Stimulated activated CD8-positive, alpha-beta memory T cell treated with anti-CD3 and anti-CD28 coated beads, Interleukin-7, amount 100 ng/mL, for 1 hour (primary cell): ENCODE measurements around the gene LIF.

ENCODE experiments used
- DNase-seq, 2 donors: peaks; one replicate each; pipeline ENCODE4 v3.0.0-alpha.2; 2020; ENCODE audit warnings: low read depth in 2 of 2

The LIF gene

DNA sequence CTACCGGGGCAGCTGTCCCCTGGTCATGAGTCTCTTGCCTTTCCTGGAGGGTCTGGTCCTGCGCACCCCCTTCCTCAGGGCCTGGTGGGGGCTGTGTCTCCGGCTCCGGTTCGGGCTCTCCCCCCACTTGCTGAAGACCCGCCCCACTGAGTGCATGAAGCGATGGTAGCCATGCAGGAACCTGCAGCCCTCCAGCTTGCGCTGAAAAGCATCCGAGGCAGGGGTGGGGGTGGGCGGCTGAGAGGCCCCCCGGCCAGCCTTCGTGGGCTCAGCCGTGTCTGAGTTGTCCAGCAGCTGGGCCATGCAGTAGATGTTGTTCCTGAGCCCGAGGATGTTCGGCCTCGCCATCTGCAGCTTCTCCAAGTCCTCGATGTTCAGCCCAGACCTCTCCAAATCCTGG is 17.3 kb upstream of the LIF start:
- no peak for DNase-seq

DNA sequence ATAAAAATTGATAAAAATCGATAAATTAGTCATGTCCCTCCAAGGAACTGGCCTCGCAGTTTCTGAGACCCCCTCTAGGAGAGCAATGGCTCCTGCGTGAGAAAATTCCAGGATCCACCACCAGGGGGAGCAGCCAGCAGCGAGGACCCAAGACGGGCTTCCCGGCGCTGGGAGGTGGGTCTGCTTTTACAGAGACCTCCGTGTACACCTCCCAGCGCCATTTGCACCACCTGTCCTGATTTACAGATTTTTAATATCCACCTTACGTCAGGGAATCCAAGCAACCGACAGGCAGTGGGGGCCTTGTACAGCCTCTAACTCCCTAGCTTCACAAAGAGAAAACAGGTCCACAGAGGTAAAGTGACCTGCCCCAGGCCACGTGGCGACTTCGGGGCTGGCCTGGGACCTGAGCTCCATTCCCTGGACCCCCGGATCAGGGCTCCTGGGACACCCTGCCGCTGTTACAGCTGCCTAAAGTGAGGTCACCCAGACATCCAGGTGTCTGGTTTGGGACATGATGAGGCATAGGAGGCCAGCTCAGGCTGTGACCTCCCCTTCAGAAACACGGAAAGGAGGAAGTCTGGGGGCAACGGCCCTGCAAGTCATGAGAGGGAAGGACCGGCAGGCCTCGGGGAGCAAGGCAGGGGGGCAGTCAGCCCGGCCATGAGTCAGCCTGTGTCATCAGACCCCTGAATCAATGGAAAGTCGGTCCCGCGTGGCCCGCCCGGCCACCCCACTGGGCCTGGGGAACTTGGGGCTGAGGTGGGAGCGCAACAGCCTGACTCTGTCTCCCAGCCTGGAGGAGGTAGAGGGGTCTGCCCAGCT is 16.6 kb upstream of the LIF start:
- peak; percentile 63 to 81 for DNase-seq

DNA sequence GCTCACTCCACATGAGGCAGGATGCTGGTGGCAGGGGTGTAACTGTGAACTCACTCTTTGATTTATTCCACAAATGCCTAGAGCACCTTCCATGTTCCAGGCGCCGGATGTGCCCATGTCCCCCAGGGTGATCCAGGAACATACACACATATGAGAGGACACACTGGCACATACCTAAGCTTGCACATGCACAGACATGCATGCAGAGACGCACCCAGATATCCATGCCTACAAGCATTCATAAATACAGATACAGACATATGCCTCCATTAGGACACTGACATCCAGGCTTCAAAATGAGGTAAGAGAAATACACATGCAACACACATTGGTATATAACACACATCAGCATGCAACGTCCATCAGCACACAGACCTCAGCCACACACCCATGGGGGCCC is 15.6 kb upstream of the LIF start:
- DNase-seq, result no peak

DNA sequence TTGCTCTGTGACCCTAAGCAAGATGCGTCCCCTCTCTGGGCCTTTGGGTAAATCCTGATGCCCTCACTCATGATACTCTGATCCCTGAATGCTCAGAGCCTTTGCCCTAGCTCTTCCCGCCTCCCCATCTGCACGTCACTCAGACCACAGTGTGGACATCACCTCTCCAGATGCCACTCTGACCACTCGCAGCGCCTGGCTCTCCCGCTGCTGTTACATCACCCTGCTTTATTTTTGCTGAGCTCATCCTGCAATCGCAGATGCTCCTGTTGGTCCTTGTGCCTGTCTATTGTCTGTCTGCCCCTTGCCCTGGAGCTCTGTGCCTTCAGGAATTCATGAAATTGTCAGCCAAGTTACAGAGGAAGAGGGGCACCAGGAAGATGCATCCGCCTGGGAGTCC is 14.6 kb upstream of the LIF start:
- DNase-seq, result no peak

DNA sequence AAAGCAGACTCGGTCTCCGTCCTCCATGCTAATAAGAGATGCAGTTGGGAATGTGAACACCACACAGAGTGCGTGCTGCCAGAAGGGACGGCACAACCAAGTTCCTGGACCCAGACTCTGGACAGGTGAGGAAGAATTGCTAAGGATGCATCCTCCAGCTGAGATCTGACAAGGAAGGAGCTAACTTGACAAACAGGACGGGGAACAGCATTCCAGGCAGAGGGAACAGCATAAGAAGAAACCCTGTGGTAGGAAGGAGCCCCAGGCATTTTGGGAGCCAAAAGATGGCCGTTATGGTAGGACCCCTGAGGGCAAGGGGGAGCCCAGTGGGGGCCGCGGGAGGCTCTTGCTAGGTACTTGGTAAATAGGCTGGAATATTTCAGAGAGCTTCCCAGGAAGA is 14.1 kb upstream of the LIF start:
- no peak for DNase-seq

DNA sequence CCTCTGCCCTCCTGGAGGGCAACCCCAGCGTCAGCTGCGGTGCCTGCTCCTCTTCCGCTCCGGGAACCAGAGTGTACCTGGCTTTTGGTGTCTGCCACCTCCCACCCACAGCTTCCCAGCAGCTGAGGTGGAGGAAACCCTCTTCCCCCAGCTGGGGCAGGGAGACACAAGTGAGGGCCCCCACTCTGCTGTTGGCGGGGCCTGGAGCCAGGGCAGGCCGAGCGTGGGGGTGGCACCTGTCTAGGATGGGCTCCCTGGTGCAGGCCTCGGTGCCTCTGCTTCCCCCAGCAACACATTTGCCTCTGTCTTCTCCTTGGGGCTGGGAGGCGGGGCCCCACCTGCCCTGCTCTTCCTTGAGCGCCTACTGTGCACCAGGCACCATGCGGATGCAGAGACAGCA is 13.7 kb upstream of the LIF start:
- no peak for DNase-seq

DNA sequence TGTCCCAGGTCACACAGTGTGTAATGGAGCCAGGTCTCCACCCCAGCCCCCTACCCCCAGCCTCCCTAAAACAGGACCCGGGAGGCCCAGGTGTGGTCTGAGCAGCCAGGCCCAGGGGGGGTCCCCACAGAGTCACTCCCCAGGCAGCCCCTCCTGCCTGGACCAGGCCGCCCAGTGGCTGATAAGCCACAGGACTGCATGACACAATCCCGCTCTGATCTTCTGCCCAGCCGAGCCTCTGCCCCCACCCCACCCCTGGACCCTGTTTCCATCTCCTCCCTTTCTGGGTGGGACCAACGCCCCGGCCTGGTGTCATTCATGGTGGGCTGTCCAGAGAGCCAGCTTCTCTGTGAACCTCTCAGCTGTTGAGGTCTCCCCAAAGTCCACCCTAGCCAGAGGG is 7.8 kb upstream of the LIF start:
- no peak for DNase-seq

DNA sequence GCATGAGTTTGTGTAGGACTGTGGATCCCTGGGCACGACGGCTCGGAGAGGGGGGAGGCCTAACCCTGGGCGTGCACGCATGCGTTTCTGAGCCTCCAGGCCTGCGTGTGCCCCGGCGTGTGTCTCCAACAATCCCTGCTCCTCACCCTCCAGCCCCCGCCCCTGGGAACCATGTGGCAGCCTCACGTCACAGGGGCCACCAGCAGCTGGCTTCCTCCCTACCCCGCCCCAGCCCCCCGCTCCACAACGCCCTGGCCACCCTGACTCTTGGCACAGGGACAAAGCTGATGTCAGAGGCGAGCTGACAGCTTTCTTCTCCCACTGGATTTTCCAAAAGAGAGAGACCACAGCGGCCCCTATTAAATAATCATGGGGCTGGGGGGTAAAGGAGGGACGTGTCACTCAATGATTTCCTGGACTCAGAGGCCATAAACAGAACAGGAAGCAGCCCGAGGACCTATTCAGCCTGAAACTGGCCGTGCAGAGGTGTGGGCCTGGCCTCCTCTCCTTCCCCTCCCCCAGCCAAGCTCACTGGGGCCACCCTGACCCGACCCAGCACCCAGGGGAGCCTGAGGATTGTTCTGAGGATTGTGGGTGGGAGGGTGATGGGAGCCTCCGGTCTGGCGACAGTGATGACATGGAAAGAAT is 6.8 kb upstream of the LIF start:
- no peak for DNase-seq

DNA sequence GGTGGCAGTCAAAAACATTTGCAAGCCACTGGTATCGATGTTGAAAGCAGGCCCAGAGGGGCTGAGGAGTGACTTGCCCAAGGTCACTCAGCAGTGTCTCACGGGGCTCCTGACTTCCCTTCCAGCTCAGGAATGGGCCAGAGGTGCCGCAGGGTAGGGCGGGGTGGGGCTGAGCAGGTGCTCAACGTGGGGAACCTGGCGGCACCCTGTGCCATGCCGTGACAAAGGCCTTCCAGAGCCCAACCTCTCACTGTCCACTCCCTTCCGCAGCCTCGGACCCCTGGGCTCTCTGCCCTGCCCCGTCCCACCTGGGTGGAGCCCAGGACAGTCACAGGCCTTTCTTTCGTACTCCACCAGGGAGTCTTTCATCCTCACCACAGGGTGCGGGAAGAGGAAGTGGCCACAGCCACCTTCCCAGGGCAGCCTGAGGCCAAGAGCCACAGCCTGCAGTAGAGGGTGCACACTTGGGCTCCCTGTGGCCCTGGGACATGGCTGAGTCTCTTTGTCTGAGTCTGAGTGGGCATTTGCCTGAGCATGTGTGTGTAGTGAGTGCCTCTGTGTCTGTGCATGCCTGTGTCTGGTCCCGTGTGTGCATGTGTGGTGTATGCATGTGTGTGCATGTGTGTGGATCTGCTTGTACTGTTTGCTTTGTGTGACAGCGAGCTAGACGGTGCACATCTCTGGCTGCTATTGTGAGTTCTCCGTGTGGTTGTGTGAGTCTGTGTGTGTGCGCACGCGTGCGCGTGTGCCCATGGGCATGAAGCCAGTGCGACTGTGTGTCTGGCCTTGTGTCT is 6.0 kb upstream of the LIF start:
- DNase-seq, result no peak

DNA sequence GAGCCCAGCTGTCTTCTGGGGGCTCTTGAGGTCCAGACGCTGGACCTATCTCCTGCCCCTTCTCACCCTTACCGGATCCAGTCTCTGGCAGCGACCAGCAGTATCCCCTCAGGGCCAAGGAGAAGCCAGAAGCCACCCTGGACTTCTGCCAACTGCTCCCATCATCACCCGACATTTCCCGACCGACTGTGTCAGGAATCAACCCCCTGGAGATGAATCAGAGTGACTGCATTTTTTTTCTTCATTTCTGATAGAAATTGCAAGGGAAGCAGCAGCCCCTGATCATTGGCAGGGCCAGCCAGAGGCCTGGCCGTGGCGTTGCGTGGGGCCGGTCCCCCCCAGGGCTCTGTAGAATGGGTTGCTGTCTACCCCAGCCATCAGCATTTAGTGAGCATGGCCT is 5.2 kb upstream of the LIF start:
- no peak for DNase-seq

DNA sequence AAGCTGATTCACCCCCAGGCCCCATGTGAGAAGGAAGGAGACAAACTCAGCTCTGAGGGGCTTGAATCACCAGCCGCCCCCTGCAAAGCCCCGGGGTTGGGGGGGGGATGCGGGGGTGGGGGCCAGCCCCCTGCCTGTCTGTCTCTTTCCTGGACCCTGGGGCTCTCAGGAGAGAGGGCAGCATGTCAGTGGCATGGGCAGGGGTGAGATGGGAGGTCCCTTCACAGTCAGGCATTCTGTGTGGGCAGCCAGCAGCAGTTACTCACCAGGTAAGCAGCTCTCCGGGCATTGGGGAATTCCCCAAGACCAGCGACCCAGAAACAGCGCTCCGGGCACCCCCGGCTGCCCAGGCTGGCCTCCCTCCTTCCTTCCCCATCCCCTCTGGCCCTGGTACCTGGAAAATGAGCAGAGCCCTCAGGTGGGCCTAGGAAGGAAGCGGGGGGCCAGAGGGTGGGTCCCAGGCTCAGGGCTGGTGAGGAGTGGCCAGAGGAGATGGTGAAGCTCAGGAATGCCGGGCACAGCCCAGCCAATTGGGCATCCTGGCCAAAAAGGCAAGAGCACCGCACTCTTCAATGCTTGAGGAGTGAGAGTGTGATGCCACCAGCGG is 4.2 kb upstream of the LIF start:
- DNase-seq, result no peak

DNA sequence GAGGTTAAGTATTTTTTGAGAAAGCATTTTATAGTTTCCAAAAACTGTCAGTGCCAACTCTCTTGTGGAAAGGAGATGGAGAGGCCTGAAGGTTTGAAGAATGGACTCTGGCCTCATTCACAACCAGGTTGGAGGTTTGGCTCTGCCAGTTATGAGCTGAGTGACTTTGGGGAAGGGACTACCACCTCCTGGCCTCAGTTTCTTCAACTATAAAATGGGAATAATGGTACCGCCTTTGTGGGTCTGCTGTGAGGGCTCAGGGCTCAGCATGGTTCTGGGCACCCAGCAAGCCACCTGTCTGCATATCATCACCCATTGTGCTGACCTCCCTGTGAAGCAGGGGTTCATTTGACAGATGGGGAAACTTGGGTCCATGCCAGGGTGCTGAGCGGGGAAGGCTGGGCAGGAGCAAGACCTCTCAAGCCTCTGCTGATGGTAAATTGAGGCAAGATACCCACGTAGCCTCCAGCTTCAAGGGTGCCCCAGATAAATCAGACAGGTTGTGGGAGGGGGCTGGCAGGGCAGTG is 3.5 kb upstream of the LIF start:
- no peak for DNase-seq

DNA sequence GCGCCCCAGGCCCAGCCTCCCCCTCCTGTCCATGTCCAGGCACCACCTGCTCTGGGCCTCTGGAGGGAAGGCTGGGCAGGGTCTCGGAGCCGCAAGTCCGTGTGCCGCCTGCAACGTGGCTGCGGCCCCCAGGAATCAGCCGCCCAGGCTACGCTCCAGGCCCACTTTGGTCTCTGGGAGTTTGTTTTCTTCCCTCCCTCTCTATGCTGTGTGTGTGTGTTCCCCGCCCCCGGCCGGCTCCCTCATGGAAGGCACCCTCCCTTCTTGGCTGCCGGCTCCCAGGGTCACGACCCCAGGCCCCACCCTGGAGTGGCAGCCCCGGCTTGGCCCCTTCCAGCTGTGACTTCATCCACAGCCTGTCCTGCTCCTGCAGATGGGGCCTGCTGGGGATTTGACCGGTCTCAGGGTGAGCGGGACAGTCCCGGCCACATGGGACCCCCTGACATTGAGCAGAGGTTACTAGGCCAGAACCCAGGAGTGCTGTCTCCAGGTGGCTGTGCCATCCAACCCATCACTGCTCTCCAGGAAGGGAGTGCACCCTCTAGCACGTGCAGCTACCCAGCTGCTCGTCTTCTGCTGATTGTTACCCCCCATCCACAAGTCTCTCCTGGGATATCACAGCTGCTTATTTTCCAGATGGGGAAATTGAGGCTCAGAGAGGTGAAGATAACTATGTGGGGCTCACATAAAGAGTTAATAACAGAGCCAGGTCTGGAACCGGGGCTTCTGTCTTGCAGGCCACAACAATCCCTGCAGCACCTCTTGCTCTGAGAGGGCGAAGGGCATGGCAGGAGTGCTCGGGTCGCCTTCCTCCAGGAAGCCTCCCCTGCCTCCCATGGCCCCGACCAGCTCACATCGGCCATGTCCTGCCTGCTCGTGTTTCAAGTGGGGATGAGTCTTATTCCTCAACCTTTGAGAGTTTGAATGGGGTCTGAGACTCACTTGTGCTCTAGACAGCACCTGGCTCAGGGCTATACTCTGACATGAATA is 2.8 kb upstream of the LIF start:
- DNase-seq, result no peak

DNA sequence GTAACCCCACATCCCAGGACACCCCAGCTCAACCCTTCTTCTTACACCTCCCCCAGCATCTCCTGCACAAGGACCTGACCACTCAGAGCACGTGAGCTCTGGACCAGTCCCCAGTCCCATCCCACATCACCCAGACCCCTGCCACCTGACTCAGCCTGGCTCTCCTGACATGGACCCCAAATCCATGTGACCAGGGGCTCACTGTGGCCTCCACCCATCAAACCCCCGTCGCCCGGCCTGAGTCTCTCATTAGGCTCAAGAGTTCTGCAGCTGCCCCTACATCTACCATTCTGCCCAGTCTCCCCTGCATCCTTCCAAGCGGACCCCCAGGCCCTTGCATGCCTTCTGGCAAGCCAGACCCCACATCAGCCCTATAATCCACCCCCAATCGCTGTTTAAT is 1.9 kb upstream of the LIF start:
- DNase-seq, result no peak

DNA sequence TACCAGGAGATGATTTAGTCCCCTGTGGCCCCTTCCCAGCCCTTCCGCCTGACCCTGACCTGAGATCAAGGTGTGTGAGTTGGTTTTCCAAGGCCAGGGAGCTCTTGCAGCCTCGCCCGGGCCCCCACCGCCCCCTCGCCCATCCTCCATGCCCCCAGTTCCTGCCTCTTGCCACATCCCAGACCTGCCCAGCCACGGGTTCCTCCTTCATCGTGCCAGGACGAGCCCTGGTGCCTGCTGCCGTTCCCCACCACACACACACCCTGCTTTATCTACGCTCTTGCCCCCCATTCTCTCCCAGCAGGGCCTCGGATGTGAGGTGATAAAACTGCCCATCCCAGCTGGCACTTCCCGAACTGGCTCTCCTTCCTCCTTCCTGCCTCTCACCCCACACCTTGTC is 1.4 kb upstream of the LIF start:
- DNase-seq, result no peak

DNA sequence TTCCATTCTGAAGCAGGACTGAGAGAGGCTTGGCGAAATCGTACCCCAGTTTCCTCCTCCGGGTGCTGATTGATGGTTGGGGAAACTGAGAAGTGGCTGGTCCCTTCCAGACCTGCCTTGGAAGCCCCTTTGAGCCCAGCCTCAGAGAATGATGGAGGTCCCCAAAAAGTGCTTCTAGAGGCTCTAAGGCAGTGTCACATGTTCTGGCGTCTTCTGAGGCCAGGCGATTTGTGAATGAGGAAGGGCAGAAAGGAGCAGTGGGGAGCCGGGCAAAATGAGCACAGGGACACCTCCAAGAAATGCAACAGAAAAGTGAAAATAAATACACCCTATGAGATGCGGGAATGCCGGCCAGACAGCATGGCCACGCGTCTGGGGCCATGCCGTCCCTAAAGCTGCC is 1.0 kb upstream of the LIF start:
- no peak for DNase-seq

DNA sequence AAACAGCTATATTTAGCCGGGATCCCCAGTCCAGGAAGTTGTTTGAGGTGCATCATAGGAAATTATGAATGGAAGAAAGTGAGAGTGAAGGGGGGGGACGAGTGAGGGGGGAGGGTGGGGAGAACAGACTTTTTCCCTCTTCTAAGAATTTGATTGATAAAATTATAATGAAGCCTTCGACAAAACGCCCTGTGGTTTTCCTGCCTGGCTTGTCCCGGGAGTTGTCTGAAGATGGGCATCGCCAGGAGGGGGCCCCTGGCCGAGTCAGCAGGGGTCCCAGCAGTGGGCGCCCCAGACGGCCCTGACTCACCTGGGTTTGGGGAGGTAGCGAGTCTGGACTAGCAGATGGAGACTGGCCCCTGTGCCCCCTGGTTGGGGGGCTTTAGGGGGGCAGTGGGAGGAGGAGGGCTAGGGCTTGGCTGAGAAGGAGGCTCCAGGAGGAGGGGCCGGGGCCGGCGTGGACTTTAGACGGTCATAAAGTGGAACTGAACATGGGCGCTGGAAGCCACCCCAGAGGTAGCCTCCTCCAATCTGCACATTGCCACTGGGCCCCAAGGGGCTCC is 336 bp upstream of the LIF start:
- DNase-seq, result no peak

DNA sequence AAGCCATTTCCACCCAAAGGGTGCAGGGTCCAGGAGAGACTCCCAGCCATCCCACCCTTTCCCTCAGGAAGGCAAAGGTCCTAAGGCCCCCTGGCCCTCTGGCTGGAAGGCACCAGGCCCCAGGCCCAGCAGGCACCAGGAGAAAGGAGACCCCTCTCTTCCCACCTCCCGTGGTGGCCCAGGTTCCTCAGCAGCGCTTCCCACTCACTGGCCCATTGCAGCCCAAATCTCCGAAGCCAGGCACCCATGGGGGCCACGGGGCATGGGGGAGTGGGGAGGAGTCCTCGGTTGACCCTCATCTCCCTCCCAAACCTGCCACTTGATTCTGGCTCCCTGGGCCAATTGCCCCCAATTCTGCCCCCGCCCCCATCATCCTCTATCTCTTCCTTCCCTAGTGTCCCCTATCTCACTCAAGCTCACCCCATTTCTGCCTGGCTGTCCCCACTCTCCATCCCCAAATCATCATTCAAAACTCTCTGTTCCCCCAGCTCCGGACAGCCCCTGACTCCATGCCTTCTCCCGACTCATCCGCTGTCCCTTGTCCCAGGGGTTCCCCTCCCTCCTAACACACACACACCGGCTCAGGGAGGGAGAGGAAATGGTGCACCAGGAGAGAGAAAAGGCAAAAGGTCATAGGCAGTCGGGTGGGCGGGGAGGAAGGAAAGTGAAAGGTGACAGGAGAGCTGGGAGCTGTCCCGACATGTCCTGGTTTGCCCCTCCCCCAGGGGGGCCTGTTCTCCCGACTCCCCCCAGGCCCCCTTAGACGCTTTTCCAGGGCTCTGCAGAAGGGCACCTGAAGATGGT is 1.2 kb downstream of the LIF start:
- no peak for DNase-seq

DNA sequence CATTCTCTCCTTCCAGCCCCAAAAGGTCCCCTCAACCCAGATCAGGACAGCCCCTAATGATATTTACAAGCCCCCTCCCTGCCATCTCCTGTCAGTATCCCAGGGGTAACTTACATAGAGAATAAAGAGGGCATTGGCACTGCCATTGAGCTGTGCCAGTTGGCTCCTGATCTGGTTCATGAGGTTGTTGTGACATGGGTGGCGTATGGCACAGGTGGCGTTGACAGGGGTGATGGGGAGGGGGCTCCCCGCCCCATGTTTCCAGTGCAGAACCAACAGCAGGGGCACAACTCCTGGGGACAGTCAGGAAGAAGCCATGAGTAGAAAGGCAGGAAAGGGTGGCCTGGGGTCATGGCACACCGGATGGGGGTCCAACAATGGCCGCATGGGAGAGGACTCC is 1.9 kb downstream of the LIF start:
- DNase-seq, result no peak

DNA sequence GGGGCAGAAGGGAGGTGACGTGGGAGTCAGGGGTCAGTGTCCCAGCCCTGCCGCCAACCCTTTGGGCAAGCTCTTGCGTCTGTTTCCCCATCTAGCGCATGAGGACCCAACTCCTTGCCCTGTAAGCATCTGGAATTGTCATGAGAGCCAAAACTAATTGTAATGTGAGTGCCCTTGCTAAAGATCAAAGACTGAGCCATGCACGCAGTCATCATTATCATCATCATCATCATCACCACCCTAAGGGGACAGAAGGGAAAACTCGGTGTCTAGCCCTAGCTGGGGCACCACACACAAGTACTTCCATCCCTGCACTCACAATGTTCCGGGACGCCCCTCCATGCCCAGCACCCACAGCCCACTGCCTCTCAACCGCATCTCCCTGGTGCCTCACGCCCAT is 2.5 kb downstream of the LIF start:
- no peak for DNase-seq
